NCI-H345 treated with DMSO at 0.1 percent for 48 hours (cell line): Measurements from ENCODE around the gene FAIM2.

Experiments
- DNase-seq: peaks from one replicate; lab custom pipeline; 2025; ENCODE audit not compliant: unreplicated experiment; lab: John Stamatoyannopoulos, UW

FAIM2 gene

GRCh38 chr12:49899286-49899843 is 4.3 kb downstream of the FAIM2 start:
- no peak for DNase-seq

GRCh38 chr12:49897276-49897675 is 6.4 kb downstream of the FAIM2 start:
- DNase-seq, result no peak

- no peak for DNase-seq
Measured at GRCh38 chr12:49895773-49896172, 7.9 kb downstream of the FAIM2 start.

GRCh38 chr12:49894751-49895148 is 8.9 kb downstream of the FAIM2 start:
- no peak for DNase-seq

- DNase-seq, result no peak
Measured at GRCh38 chr12:49893753-49894750, 9.6 kb downstream of the FAIM2 start.

GRCh38 chr12:49892732-49893317 is 10.9 kb downstream of the FAIM2 start:
- DNase-seq, result no peak

- DNase-seq, result no peak
Measured at GRCh38 chr12:49892084-49892731, 11.5 kb downstream of the FAIM2 start.

- no peak for DNase-seq
Measured at GRCh38 chr12:49891476-49891875, 12.2 kb downstream of the FAIM2 start.

- DNase-seq, result no peak
Measured at GRCh38 chr12:49891012-49891411, 12.7 kb downstream of the FAIM2 start.

GRCh38 chr12:49890096-49890461 is 13.6 kb downstream of the FAIM2 start:
- no peak for DNase-seq

- DNase-seq, result no peak
Measured at GRCh38 chr12:49889361-49890095, 14.2 kb downstream of the FAIM2 start.

- no peak for DNase-seq
Measured at GRCh38 chr12:49888461-49889151, 15.1 kb downstream of the FAIM2 start.

- no peak for DNase-seq
Measured at GRCh38 chr12:49887536-49888401, 15.9 kb downstream of the FAIM2 start.

- no peak for DNase-seq
Measured at GRCh38 chr12:49887091-49887490, 16.6 kb downstream of the FAIM2 start.

GRCh38 chr12:49885663-49886461 is 17.8 kb downstream of the FAIM2 start:
- no peak for DNase-seq

GRCh38 chr12:49885118-49885517 is 18.6 kb downstream of the FAIM2 start:
- DNase-seq, result peak; percentile 21

- DNase-seq, result no peak
Measured at GRCh38 chr12:49882851-49883464, 20.7 kb downstream of the FAIM2 start.

GRCh38 chr12:49882248-49882850 is 21.4 kb downstream of the FAIM2 start:
- no peak for DNase-seq
